Measurements from ENCODE around the gene ATP5PB. TPM values are rescaled to one million over a fixed set of nuclear protein-coding genes. Genes with fewer than 3 reads are reported as not detected.

Gene ATP5PB
- total RNA-seq, 1 experiment from 2014 or later = 194 TPM

DNA sequence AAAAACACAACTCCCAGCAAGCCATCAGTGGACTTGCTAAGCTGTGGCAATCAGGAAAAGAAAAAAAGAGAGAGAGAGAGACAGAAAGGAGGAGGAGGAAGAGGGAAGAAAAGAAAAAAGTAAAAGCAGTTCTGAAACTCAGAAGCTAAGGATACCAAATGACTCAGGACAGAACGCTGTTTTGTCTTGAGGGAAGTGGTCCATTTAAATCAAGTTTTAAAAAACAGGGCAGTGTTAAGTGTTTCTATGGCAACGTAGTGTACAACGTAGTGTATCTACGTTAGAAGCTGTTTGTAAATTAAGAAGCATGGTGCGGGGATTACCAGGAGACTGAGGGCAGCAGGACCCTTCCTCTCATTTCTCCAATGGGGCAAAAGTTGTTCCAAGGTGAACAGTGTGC lies 48.3 kb downstream of the ATP5PB start:
- intact Hi-C loops (cut with micrococcal nuclease; ENCODE audit: unreplicated experiment) = no loop called here
- no peaks in the 10 kb centered on the region for H3K9me3 Mint-ChIP-seq (ENCODE audit: unreplicated experiment)
- H3K4me1 Mint-ChIP-seq (ENCODE audit: low read depth, unreplicated experiment) = no peaks in the 10 kb centered on the region
- DNase-seq = no peak
- Histone ChIP-seq H3K4me1 (no peaks in the 10 kb centered on the region), H3K9me3 (no peaks in the 10 kb centered on the region), H3K27me3 (replicated peaks; ENCODE audit: control insufficient read depth, insufficient read depth, low read length) (no peaks in the 10 kb centered on the region), H3K36me3 (ENCODE audit: control insufficient read depth, insufficient read depth, low read length) (no peaks in the 10 kb centered on the region), H3K4me3 (ENCODE audit: low read depth, low read length) (no peak overlapping the region)
- BruUV-seq (replicated peaks) = no TSS peak
- no peak overlapping the region for H3K27ac Mint-ChIP-seq (ENCODE audit: unreplicated experiment)
- H3K36me3 Mint-ChIP-seq (ENCODE audit: insufficient read depth, unreplicated experiment) = no peaks in the 10 kb centered on the region
- no peak overlapping the region for H3K4me3 Mint-ChIP-seq (ENCODE audit: unreplicated experiment)
- TF ChIP-seq, protein P1, sequence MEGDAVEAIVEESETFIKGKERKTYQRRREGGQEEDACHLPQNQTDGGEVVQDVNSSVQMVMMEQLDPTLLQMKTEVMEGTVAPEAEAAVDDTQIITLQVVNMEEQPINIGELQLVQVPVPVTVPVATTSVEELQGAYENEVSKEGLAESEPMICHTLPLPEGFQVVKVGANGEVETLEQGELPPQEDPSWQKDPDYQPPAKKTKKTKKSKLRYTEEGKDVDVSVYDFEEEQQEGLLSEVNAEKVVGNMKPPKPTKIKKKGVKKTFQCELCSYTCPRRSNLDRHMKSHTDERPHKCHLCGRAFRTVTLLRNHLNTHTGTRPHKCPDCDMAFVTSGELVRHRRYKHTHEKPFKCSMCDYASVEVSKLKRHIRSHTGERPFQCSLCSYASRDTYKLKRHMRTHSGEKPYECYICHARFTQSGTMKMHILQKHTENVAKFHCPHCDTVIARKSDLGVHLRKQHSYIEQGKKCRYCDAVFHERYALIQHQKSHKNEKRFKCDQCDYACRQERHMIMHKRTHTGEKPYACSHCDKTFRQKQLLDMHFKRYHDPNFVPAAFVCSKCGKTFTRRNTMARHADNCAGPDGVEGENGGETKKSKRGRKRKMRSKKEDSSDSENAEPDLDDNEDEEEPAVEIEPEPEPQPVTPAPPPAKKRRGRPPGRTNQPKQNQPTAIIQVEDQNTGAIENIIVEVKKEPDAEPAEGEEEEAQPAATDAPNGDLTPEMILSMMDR (IDR thresholded peaks at IDR 0.05; ENCODE audit: insufficient read depth in 1 of 2, low read depth in 1 of 2, low read length in 1 of 2, severe bottlenecking in 1 of 2, unreplicated experiment in 1 of 2) = no peak
- POLR2A ChIA-PET = no interaction called here
- no peaks in the 10 kb centered on the region for H3K27me3 Mint-ChIP-seq (ENCODE audit: insufficient read depth, unreplicated experiment)
- CTCF ChIA-PET = interaction anchor here (1.5 kb wide), 1 partner anchor 10 kb away, joined by 9 read pairs; no protein-coding TSS in a partner anchor

DNA sequence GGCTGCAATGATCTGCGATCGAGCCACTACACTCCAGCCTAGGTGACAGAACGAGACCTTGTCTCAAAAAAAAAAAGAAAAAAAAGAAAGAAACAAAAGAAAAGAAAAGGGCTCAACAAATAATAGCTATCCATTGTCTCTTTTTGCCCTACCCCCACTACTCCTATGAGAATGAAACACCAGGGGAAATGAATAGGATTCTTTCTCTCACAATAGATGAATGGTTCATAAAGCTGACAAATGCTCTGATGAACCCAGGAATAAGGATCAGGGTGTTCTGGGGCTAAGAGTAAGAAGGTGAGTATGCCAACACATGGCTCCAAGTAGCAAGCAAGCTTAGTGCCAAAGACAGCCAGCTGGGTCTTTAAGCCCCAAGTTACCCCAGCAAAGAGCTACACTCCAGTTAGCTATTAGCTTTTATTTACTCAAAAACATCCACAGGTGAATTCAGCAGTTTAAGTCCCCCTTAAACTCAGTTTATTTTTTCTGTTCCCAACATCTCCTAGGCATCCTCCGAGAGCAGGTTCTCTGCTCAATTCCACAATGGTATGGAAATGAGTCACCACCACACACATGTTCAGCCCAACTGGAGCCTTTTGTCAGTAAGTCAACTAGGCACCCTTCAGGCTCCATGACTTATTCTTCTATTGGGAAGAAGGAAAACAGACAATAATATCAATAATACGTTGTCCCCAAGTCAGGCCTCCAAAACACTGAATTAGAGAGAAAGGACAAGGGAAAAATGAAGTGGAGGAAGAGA lies 49.9 kb downstream of the ATP5PB start:
- Mint-ChIP-seq H3K4me3 (ENCODE audit: unreplicated experiment) (no peak overlapping the region), H3K27me3 (ENCODE audit: insufficient read depth, unreplicated experiment) (no peaks in the 10 kb centered on the region), H3K27ac (ENCODE audit: unreplicated experiment) (no peak overlapping the region), H3K4me1 (ENCODE audit: low read depth, unreplicated experiment) (peaks cover 6% of the 10 kb centered on the region), H3K36me3 (ENCODE audit: insufficient read depth, unreplicated experiment) (no peaks in the 10 kb centered on the region), H3K9me3 (ENCODE audit: unreplicated experiment) (no peaks in the 10 kb centered on the region)
- Histone ChIP-seq H3K4me1 (no peaks in the 10 kb centered on the region), H3K27me3 (replicated peaks; ENCODE audit: control insufficient read depth, insufficient read depth, low read length) (no peaks in the 10 kb centered on the region), H3K36me3 (ENCODE audit: control insufficient read depth, insufficient read depth, low read length) (no peaks in the 10 kb centered on the region), H3K9me3 (no peaks in the 10 kb centered on the region), H3K4me3 (ENCODE audit: low read depth, low read length) (no peak overlapping the region)
- CTCF ChIA-PET = no interaction called here
- DNase-seq = no peak
- BruUV-seq (replicated peaks) = no TSS peak
- intact Hi-C loops (cut with micrococcal nuclease; ENCODE audit: unreplicated experiment) = no loop called here
- TF ChIP-seq, protein P1 (IDR thresholded peaks at IDR 0.05; ENCODE audit: insufficient read depth in 1 of 2, low read depth in 1 of 2, low read length in 1 of 2, severe bottlenecking in 1 of 2, unreplicated experiment in 1 of 2) = no peak
- POLR2A ChIA-PET = no interaction called here

DNA sequence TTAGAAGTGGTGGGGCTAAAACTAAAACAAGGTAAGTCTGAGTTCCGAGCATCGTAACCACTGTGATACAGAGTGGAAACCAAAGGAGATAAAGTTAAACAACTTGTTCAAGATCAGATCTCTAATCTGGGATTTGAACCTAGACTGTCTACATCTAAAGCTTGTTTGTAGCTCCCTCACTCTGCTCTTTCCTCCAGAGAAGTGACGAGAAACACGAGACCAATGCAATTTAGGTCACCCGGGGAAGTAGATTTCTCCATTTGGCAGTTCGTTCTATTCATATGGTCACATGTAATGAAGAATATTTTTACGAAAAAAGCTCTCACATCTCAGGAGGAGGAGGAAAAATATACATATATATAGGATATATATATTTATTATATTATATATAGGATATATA lies 52.4 kb downstream of the ATP5PB start:
- Histone ChIP-seq H3K27me3 (replicated peaks; ENCODE audit: control insufficient read depth, insufficient read depth, low read length) (no peaks in the 10 kb centered on the region), H3K4me3 (ENCODE audit: low read depth, low read length) (no peak overlapping the region), H3K36me3 (ENCODE audit: control insufficient read depth, insufficient read depth, low read length) (no peaks in the 10 kb centered on the region), H3K9me3 (no peaks in the 10 kb centered on the region), H3K4me1 (no peaks in the 10 kb centered on the region)
- TF ChIP-seq, protein P1 (IDR thresholded peaks at IDR 0.05; ENCODE audit: insufficient read depth in 1 of 2, low read depth in 1 of 2, low read length in 1 of 2, severe bottlenecking in 1 of 2, unreplicated experiment in 1 of 2) = no peak
- no peak for DNase-seq
- no peaks in the 10 kb centered on the region for H3K9me3 Mint-ChIP-seq (ENCODE audit: unreplicated experiment)
- ChIA-PET POLR2A (no interaction called here), CTCF (no interaction called here)
- BruUV-seq (replicated peaks) = no TSS peak
- no peak overlapping the region for H3K4me3 Mint-ChIP-seq (ENCODE audit: unreplicated experiment)
- H3K27me3 Mint-ChIP-seq (ENCODE audit: insufficient read depth, unreplicated experiment) = no peaks in the 10 kb centered on the region
- intact Hi-C loops (cut with micrococcal nuclease; ENCODE audit: unreplicated experiment) = no loop called here
- H3K4me1 Mint-ChIP-seq (ENCODE audit: low read depth, unreplicated experiment) = peaks cover 6% of the 10 kb centered on the region
- no peak overlapping the region for H3K27ac Mint-ChIP-seq (ENCODE audit: unreplicated experiment)
- no peaks in the 10 kb centered on the region for H3K36me3 Mint-ChIP-seq (ENCODE audit: insufficient read depth, unreplicated experiment)

All from Caco-2 (cell line).